ENCODE results near the gene PREX1. TPM values are rescaled to one million over a fixed set of nuclear protein-coding genes. Genes with fewer than 3 reads are reported as not detected.

Gene PREX1
- polyA plus RNA-seq, 1 experiment, result 1.3 TPM

DNA sequence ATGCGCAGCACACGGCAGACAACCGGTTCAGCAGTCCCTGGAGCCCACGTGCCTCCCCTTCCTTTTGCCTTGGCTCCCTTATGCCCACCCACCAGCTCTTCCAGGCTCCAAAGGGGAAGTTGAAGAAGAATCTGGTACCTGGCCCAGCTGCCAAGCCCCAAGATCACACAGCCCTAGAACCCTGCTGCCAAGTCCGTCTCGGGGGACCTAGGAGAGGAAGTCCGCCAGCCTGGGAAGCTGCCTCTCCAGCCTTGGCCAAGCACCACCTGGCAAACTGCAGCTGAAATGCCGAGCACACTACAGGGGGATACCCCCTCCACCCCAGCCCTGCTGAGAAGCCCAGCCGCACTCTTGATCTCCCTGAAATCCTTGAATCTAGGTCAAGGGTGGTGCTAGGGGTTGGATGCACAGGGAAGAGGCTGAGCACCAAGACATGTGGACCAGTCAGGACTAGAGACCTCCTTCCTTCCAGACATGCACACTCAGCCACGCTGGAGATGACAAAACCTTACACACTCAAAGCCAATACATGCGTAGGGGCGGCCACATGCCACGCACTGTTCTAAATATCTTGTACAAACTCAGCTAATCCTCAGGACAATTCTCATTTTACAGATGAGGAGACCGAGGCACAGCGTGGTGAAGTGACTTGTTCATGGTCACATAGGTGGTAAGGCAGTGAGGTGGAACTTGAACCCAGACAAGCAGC is 124.1 kb downstream of the PREX1 start:
- CTCF ChIA-PET, result interaction anchor here (1.1 to 1.3 kb wide), 2 partner anchors 8 to 21 kb away, joined by 3 read pairs; no protein-coding TSS in a partner anchor
- no peaks in the 10 kb centered on the region for H3K36me3 ChIP-seq (ENCODE audit: control insufficient read depth, insufficient read depth, low read length)
- POLR2A ChIA-PET, result no interaction called here
- no peaks in the 10 kb centered on the region for H3K27me3 ChIP-seq (ENCODE audit: control insufficient read depth, insufficient read depth, low read length)
- no peak overlapping the region for H3K4me3 ChIP-seq (ENCODE audit: low read depth, low read length)
- TF ChIP-seq, protein P1, sequence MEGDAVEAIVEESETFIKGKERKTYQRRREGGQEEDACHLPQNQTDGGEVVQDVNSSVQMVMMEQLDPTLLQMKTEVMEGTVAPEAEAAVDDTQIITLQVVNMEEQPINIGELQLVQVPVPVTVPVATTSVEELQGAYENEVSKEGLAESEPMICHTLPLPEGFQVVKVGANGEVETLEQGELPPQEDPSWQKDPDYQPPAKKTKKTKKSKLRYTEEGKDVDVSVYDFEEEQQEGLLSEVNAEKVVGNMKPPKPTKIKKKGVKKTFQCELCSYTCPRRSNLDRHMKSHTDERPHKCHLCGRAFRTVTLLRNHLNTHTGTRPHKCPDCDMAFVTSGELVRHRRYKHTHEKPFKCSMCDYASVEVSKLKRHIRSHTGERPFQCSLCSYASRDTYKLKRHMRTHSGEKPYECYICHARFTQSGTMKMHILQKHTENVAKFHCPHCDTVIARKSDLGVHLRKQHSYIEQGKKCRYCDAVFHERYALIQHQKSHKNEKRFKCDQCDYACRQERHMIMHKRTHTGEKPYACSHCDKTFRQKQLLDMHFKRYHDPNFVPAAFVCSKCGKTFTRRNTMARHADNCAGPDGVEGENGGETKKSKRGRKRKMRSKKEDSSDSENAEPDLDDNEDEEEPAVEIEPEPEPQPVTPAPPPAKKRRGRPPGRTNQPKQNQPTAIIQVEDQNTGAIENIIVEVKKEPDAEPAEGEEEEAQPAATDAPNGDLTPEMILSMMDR (IDR thresholded peaks at IDR 0.05; ENCODE audit: insufficient read depth, low read depth, low read length), result no peak
- no peak for DNase-seq (ENCODE audit: low read depth)

DNA sequence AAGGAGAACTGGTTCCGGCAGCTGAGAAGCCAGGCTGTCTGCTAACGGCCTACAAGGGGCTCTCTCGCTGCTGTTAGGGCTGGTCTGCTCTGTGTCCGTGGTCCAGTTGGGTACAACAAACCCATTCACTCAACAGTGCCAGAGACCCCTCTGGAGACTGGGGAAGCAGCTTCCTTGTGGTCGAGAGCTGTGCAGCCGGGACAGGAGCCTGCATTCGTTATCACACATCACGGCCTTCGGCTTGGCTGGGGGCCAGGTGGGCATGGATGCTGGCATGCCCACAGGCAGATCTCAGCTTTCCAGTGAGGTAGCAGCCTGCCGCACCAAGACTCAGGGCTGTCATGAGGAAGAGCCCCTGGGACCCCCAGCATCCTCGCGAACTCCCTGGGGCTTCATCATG is 124.7 kb downstream of the PREX1 start:
- no peaks in the 10 kb centered on the region for H3K36me3 ChIP-seq (ENCODE audit: control insufficient read depth, insufficient read depth, low read length)
- ChIA-PET CTCF (interaction anchor here (0.8 to 1.3 kb wide), 3 partner anchors 8 to 31 kb away, joined by 3 read pairs; no protein-coding TSS in a partner anchor), POLR2A (no interaction called here)
- H3K27me3 ChIP-seq (ENCODE audit: control insufficient read depth, insufficient read depth, low read length), result no peaks in the 10 kb centered on the region
- no peak overlapping the region for H3K4me3 ChIP-seq (ENCODE audit: low read depth, low read length)
- no peak for DNase-seq (ENCODE audit: low read depth)
- TF ChIP-seq, protein P1 (IDR thresholded peaks at IDR 0.05; ENCODE audit: insufficient read depth, low read depth, low read length), result no peak

DNA sequence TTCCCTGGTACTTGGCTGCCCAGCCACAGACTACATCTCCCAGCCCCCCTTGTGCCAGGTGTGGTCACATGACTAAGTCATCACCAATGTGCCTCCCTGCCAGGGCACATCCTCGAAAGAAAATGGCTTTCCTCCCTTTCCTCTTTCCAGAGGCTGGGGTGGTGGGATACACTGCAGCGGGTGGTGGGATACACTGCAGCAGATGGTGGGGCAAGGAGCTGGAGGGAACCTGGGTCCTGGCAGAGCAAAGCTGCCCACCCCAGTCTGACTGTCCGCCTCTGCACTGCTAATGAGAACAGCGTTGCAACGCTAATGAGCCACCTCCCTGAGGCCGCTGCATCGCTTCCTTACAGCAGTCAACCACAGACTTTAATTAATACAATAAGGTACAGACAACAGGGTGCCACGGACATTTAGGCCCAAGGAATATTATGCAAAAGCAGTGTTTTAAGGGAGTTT is 125.3 kb downstream of the PREX1 start:
- no peak for DNase-seq (ENCODE audit: low read depth)
- TF ChIP-seq, protein P1 (IDR thresholded peaks at IDR 0.05; ENCODE audit: insufficient read depth, low read depth, low read length), result no peak
- no peaks in the 10 kb centered on the region for H3K27me3 ChIP-seq (ENCODE audit: control insufficient read depth, insufficient read depth, low read length)
- ChIA-PET CTCF (interaction anchor here (0.8 to 1.3 kb wide), 3 partner anchors 9 to 32 kb away, joined by 3 read pairs; no protein-coding TSS in a partner anchor), POLR2A (no interaction called here)
- H3K36me3 ChIP-seq (ENCODE audit: control insufficient read depth, insufficient read depth, low read length), result no peaks in the 10 kb centered on the region
- H3K4me3 ChIP-seq (ENCODE audit: low read depth, low read length), result no peak overlapping the region

DNA sequence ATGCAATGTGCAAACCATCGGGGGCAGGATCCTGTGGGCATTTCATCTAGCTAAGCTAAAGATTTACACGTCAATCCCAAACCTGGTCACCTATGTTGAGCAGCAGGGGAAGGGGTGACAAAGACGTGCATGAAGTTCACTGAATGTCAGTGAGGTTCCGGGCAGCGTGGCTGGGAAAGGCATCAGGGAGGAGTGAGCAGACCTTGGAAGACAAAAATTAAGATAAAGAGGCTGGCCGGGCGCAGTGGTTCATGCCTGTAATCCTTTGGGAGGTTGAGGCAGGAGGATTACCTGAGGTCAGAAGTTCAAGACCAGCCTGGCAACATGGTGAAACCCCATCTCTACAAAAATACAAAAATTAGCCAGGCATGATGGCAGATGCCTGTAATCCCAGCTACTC is 126.1 kb downstream of the PREX1 start:
- Histone ChIP-seq H3K4me3 (ENCODE audit: low read depth, low read length) (no peak overlapping the region), H3K27me3 (ENCODE audit: control insufficient read depth, insufficient read depth, low read length) (no peaks in the 10 kb centered on the region), H3K36me3 (ENCODE audit: control insufficient read depth, insufficient read depth, low read length) (no peaks in the 10 kb centered on the region)
- TF ChIP-seq, protein P1 (IDR thresholded peaks at IDR 0.05; ENCODE audit: insufficient read depth, low read depth, low read length), result no peak
- ChIA-PET CTCF (no interaction called here), POLR2A (no interaction called here)
- DNase-seq (ENCODE audit: low read depth), result no peak

DNA sequence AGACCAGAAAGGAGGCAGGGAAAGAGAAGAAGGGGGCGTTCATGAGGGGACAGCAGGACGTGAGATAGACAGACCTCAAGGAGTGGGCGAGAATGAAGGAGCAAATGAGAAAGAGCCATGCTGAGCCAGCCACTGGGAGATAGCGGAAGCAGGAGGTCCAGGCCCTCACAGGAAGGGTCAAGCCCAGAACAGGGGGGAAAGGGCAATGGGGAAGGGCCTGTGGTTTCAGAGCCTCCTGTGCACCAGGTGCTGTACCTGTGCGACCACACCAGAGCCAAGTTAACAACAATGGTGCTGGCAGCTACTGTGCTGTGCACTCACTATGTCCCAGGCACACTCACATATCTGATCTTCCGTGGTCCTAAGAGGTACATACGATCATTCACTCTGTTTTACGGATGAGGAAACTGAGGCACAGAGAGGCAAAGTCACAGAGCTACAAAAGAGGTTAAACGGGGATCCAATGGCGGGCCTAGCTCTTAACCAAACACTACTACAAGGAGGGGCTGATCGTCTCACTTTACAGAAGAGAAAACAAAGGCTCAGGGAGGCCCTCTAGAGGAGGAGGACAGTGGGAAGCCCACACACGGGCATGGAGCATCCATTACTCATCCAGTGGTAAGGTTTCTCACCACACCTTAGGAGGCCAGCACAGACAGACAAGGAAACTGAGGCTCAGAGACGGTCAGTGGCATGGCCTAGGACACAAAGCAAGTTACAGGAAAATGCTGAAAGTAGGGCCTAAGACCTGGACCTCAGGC is 129.1 kb downstream of the PREX1 start:
- H3K4me3 ChIP-seq (ENCODE audit: low read depth, low read length), result no peak overlapping the region
- ChIA-PET CTCF (interaction anchor here (1.0 to 1.3 kb wide), 2 partner anchors 20 to 41 kb away, joined by 3 read pairs; no protein-coding TSS in a partner anchor), POLR2A (no interaction called here)
- TF ChIP-seq, protein P1 (IDR thresholded peaks at IDR 0.05; ENCODE audit: insufficient read depth, low read depth, low read length), result no peak
- DNase-seq (ENCODE audit: low read depth), result no peak
- no peaks in the 10 kb centered on the region for H3K36me3 ChIP-seq (ENCODE audit: control insufficient read depth, insufficient read depth, low read length)
- no peaks in the 10 kb centered on the region for H3K27me3 ChIP-seq (ENCODE audit: control insufficient read depth, insufficient read depth, low read length)

Data from BJ (cell line).